Breast epithelium (tissue), 4 donors: ENCODE measurements around the gene MLF2. TPM values are rescaled to one million over a fixed set of nuclear protein-coding genes. Genes with fewer than 3 reads are reported as not detected.

Source experiments
- DNase-seq, 2 donors: peaks; one replicate each; pipeline ENCODE4 v3.0.0-alpha.2; 2019; ENCODE audit warnings: low spot score in 2 of 2
- H3K27ac ChIP-seq, 2 donors: fragments of 200-600 bp; sonication (generic) in 1 of 2; one replicate each; pipeline ENCODE4 v1.5.1; 2016 to 2019; ENCODE audit warnings: mild to moderate bottlenecking in 1 of 2
- H3K27me3 ChIP-seq, 2 donors: fragments of 200-600 bp; sonication (generic) in 1 of 2; one replicate each; pipeline versions ENCODE4 v1.5.1 to v1.6.0; 2017 to 2019; ENCODE audit warnings: control low read depth in 1 of 2, mild to moderate bottlenecking in 1 of 2
- H3K36me3 ChIP-seq: fragments of 200-600 bp; one replicate; pipeline ENCODE4 v1.5.1; 2019
- H3K4me1 ChIP-seq, 2 donors: fragments of 200-600 bp; sonication (generic); one replicate each; pipeline ENCODE4 v1.5.1; 2016 to 2019; ENCODE audit warnings: control low read depth in 1 of 2
- H3K4me3 ChIP-seq, 3 donors: fragments of 200-600 bp; sonication (generic); 1 replicate in 2 of 3; 2 replicates in 1 of 3; pipeline ENCODE4 v1.5.1; 2016 to 2019; ENCODE audit warnings: mild to moderate bottlenecking in 3 of 3, moderate library complexity in 2 of 3
- H3K9me3 ChIP-seq, 2 donors: fragments of 200-600 bp; sonication (generic) in 1 of 2; one replicate each; pipeline ENCODE4 v1.5.1; 2016 to 2019; ENCODE audit warnings: control low read depth in 1 of 2
- POLR2A ChIP-seq: fragments of 450-650 bp; IDR thresholded peaks from one replicate; pipeline ENCODE4 v1.6.1; 2016; ENCODE audit warnings: antibody characterized with exemption, mild to moderate bottlenecking, moderate library complexity
- POLR2AphosphoS5 ChIP-seq, 3 donors: sonication (generic); formaldehyde crosslinking; IDR thresholded peaks; one replicate each; pipeline ENCODE4 v1.6.1; 2017; ENCODE audit warnings: antibody characterized with exemption in 3 of 3
- intact Hi-C: fragments of 100-400 bp; cut with DNase I; formaldehyde crosslinking; loops from one replicate; pipeline ENCODE4 v1.15.1; 2023; ENCODE audit warnings: low total_unique reads
- total RNA-seq, 3 donors: library from RNA; depleted of rRNA; stranded (reverse); fragments of >200 nt; gene quantifications; one replicate each; pipeline ENCODE4 v1.1.0, GENCODE V29; 2016
- TF ChIP-seq, protein P1 (sequence below), 3 donors: fragments of 450-650 bp; IDR thresholded peaks; one replicate each; pipeline ENCODE4 v1.5.1; 2016 to 2017; ENCODE audit warnings: antibody characterized with exemption in 3 of 3, mild to moderate bottlenecking in 3 of 3, moderate library complexity in 3 of 3

The MLF2 gene
- total RNA-seq, 3 donors from 2014 or later, result 130 to 168 (median 159) TPM

DNA sequence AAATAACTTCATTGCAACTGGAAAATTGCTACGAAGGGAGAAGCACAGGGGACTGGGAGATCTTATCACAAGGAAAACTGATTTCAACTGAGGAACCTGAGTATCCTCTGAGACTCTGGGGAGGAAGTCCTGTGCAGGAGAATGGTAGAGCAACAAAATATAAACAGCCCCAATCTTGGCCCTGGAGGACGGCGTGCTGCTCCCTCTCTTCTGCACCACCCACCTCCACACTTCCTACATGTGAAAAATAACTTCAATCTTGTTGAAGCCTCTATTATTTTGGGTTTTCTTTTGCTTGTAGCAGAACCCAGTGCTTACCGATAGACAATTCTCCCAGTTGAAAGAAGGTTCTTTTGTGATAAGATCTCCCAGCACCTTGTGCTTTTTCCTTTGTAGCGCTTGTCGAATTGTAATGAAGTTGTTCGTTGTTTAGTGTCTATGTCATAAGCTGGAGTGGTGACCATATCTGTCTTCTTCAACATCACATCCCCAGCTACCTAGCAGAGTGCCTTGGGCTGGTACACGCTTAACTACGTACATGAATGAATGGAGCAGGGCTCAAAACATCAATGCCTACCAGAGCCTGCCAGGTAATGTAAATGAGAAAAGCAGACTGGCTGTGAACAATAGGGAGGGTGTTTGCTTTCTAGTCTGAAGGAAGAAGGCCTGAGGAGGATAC is 33.6 kb upstream of the MLF2 start:
- H3K27me3 ChIP-seq, result no peaks in the 10 kb centered on the region
- H3K4me3 ChIP-seq, result no peak overlapping the region
- intact Hi-C loops, result no loop called here
- no peaks in the 10 kb centered on the region for H3K36me3 ChIP-seq
- no peaks in the 10 kb centered on the region for H3K4me1 ChIP-seq
- no peak overlapping the region for H3K27ac ChIP-seq
- DNase-seq, result no peak
- TF ChIP-seq, protein P1, sequence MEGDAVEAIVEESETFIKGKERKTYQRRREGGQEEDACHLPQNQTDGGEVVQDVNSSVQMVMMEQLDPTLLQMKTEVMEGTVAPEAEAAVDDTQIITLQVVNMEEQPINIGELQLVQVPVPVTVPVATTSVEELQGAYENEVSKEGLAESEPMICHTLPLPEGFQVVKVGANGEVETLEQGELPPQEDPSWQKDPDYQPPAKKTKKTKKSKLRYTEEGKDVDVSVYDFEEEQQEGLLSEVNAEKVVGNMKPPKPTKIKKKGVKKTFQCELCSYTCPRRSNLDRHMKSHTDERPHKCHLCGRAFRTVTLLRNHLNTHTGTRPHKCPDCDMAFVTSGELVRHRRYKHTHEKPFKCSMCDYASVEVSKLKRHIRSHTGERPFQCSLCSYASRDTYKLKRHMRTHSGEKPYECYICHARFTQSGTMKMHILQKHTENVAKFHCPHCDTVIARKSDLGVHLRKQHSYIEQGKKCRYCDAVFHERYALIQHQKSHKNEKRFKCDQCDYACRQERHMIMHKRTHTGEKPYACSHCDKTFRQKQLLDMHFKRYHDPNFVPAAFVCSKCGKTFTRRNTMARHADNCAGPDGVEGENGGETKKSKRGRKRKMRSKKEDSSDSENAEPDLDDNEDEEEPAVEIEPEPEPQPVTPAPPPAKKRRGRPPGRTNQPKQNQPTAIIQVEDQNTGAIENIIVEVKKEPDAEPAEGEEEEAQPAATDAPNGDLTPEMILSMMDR (IDR thresholded peaks at IDR 0.05), result no peak
- no peak for TF ChIP-seq POLR2AphosphoS5 (IDR thresholded peaks at IDR 0.05)
- TF ChIP-seq POLR2A, result no peak
- H3K9me3 ChIP-seq, result no peaks in the 10 kb centered on the region

DNA sequence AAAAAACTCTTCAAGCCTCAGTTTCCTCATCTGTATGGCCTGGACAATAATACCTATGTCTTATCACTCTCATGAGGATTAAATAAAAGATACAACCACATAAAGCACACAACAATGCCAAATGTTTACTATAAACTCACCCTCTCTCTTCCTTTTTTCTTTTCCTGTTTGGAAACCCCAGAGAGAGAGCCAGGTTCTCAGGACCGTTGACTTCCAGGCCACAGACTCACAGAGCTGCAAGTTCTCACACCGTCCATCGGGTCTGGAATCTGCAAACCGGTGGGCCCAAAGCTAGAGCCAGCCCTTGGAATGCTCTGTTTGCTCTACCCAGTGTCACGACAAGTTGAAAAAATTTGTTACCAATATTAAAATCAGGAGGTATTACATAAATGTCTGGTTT is 31.8 kb upstream of the MLF2 start:
- Histone ChIP-seq H3K27me3 (no peaks in the 10 kb centered on the region), H3K4me1 (no peaks in the 10 kb centered on the region), H3K27ac (no peak overlapping the region), H3K4me3 (no peak overlapping the region), H3K9me3 (no peaks in the 10 kb centered on the region), H3K36me3 (no peaks in the 10 kb centered on the region)
- TF ChIP-seq POLR2AphosphoS5 (IDR thresholded peaks at IDR 0.05), result no peak
- TF ChIP-seq, protein P1 (IDR thresholded peaks at IDR 0.05), result no peak
- TF ChIP-seq POLR2A, result no peak
- no peak for DNase-seq
- intact Hi-C loops, result no loop called here

DNA sequence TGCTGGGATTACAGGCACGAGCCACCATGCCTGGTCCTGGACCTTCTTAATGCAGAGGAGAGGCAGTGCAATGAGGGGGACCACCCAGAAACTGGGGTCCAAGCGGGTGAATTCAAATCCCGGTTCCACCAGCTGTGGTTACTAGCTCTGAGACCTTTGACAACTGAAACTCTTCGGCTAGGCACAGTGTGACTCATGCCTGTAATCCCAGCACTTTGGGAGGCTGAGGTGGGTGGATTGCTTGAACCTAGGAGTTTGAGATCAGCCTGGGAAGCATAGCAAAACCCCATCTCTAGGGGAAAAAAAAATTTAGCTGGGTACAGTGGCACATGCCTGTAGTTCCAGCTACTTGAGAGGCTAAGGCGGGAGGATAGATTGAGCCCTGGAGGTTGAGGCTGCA is 31.4 kb upstream of the MLF2 start:
- DNase-seq, result no peak
- TF ChIP-seq, protein P1 (IDR thresholded peaks at IDR 0.05), result no peak
- TF ChIP-seq POLR2AphosphoS5 (IDR thresholded peaks at IDR 0.05), result no peak
- TF ChIP-seq POLR2A, result no peak
- no peaks in the 10 kb centered on the region for H3K27me3 ChIP-seq
- H3K4me3 ChIP-seq, result no peak overlapping the region
- no peaks in the 10 kb centered on the region for H3K9me3 ChIP-seq
- intact Hi-C loops, result no loop called here
- no peaks in the 10 kb centered on the region for H3K36me3 ChIP-seq
- no peak overlapping the region for H3K27ac ChIP-seq
- H3K4me1 ChIP-seq, result no peaks in the 10 kb centered on the region

DNA sequence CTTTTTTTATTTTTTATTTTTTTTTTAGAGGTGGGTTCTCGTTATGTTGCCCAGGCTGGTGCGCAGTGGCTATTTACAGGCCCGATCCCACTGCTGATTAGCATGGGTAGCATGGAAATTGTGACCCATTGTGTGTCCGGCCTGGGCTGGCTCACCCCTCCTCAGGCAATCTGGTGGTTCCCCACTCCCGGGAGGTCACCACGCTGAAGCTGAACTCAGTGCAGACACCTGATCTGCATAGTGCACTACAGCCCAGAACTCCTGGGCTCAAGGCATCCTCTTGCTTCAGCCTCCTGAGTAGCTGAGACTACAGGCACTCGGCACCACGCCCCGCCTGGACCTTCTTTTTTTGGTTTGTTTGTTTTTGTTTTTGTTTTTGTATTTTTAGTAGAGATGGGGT is 30.9 kb upstream of the MLF2 start:
- Histone ChIP-seq H3K27me3 (no peaks in the 10 kb centered on the region), H3K4me3 (no peak overlapping the region), H3K36me3 (no peaks in the 10 kb centered on the region), H3K4me1 (no peaks in the 10 kb centered on the region), H3K27ac (no peak overlapping the region), H3K9me3 (no peaks in the 10 kb centered on the region)
- intact Hi-C loops, result no loop called here
- TF ChIP-seq POLR2AphosphoS5 (IDR thresholded peaks at IDR 0.05), result no peak
- TF ChIP-seq, protein P1 (IDR thresholded peaks at IDR 0.05), result no peak
- no peak for TF ChIP-seq POLR2A
- no peak for DNase-seq

DNA sequence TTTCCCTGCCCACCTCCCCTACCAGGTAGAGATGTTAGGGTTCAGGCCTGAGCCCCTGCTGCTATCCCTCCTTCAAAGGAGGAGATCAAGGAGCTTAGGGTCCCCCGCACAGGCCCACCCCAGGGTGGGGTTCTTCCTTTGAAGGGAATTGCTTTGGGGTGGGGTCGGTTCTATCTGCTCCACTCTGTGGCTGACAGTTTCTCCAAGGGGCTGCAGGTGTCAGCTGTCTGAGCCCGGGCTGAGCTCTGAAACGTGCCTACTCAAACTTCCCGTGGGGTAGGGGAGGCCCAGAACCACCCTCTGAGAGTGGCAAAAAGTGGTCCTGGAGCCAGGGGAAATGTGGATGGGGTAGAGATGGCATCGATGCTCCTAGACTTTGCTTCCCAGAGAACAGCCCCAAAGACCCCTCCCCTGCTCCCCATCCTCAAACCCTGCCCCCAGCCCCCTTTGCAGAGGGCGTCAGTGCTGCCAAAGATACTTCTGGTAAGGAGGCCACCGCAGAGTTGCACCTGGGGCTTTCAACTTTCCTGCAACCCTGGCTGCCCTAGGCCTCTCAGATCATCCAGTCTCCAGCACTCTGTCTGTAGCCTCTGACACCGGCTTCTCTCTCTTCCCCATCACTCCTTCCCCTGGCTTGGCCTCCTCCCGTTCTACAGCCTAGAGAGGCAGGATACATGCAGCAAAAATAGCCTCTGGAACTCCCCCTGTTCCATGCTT is 30.1 kb upstream of the MLF2 start:
- no peak overlapping the region for H3K27ac ChIP-seq
- H3K4me3 ChIP-seq, result no peak overlapping the region
- no peaks in the 10 kb centered on the region for H3K27me3 ChIP-seq
- H3K36me3 ChIP-seq, result no peaks in the 10 kb centered on the region
- H3K9me3 ChIP-seq, result no peaks in the 10 kb centered on the region
- TF ChIP-seq POLR2AphosphoS5 (IDR thresholded peaks at IDR 0.05) (no peak), POLR2A (no peak)
- TF ChIP-seq, protein P1 (IDR thresholded peaks at IDR 0.05), result no peak
- no peak for DNase-seq
- no peaks in the 10 kb centered on the region for H3K4me1 ChIP-seq
- intact Hi-C loops, result no loop called here
